SU-DHL-6 (cell line): ENCODE measurements around the gene HHAT.

ENCODE experiments used
- H2AFZ ChIP-seq: fragments of 200-600 bp; sonication (generic); 2 replicates; pipeline ENCODE4 v1.6.1; 2014; ENCODE audit warnings: low read depth, mild to moderate bottlenecking, moderate library complexity, mixed read lengths, antibody characterized with exemption, low read length; ENCODE audit not compliant: severe bottlenecking
- H3F3A ChIP-seq: fragments of 200-600 bp; shearing (Covaris generic); 2 replicates; pipeline ENCODE4 v1.6.0; 2016; ENCODE audit warnings: antibody characterized with exemption, mild to moderate bottlenecking; ENCODE audit not compliant: insufficient read depth
- H3K27ac ChIP-seq: fragments of 200-600 bp; sonication (generic); 2 replicates; pipeline ENCODE4 v1.5.1; 2016; ENCODE audit warnings: low read depth, mild to moderate bottlenecking, low read length, moderate library complexity, mixed read lengths
- H3K27me3 ChIP-seq: fragments of 200-600 bp; sonication (generic), shearing (Covaris generic); 2 replicates; pipeline ENCODE4 v1.6.0; 2014; ENCODE audit warnings: mild to moderate bottlenecking, low read length
- H3K36me3 ChIP-seq: fragments of 200-600 bp; sonication (generic); 2 replicates; pipeline ENCODE4 v1.6.1; 2014; ENCODE audit warnings: mild to moderate bottlenecking, low read length, mixed read lengths
- H3K4me2 ChIP-seq: fragments of 300-600, 200-600 bp; shearing (Covaris generic), sonication (generic); 2 replicates; pipeline ENCODE4 v1.6.0; 2014; ENCODE audit warnings: low read length, low read depth, mild to moderate bottlenecking; ENCODE audit not compliant: poor library complexity, severe bottlenecking
- H3K4me3 ChIP-seq: fragments of 200-600 bp; sonication (generic); 2 replicates; pipeline ENCODE4 v1.5.1; 2014; ENCODE audit warnings: antibody characterized with exemption, low read length, mild to moderate bottlenecking, mixed read lengths; ENCODE audit not compliant: insufficient read depth, poor library complexity, severe bottlenecking
- H3K79me2 ChIP-seq: fragments of 200-600 bp; sonication (generic); 2 replicates; pipeline ENCODE4 v1.6.1; 2014; ENCODE audit warnings: mild to moderate bottlenecking, low read length, moderate library complexity; ENCODE audit not compliant: insufficient read depth
- H3K9ac ChIP-seq: fragments of 200-600 bp; sonication (generic); 2 replicates; pipeline ENCODE4 v1.7.0; 2014; ENCODE audit warnings: mild to moderate bottlenecking, low read length
- H3K9me2 ChIP-seq: fragments of 200-600 bp; sonication (generic); replicated peaks from 2 replicates; pipeline ENCODE4 v1.6.1; 2014; ENCODE audit warnings: low read length; ENCODE audit not compliant: insufficient read depth
- H3K9me3 ChIP-seq: fragments of 200-600 bp; sonication (generic); 2 replicates; pipeline ENCODE4 v1.6.1; 2014; ENCODE audit warnings: low read length, mixed read lengths; ENCODE audit not compliant: insufficient read depth
- H4K20me1 ChIP-seq: fragments of 200-600 bp; sonication (generic); 2 replicates; pipeline ENCODE4 v1.6.1; 2014; ENCODE audit warnings: low read depth, mild to moderate bottlenecking, antibody characterized with exemption, low read length, moderate library complexity, mixed read lengths
- CTCF ChIP-seq: fragments of 200-600 bp; sonication (generic); IDR thresholded peaks from one replicate; pipeline ENCODE4 v1.5.1; 2017; ENCODE audit warnings: antibody characterized with exemption, mild to moderate bottlenecking, low read length, moderate library complexity; ENCODE audit not compliant: insufficient read depth, poor library complexity, severe bottlenecking
- EZH2phosphoT487 ChIP-seq: fragments of 200-600 bp; sonication (generic), shearing (Covaris generic); conservative IDR thresholded peaks from 2 replicates; pipeline ENCODE4 v1.6.1; 2018; ENCODE audit warnings: mild to moderate bottlenecking, antibody characterized with exemption, low read length, moderate library complexity, mixed read lengths

HHAT gene

GRCh38 chr1:210465150-210465549 lies 136.4 kb downstream of the HHAT start:
- no peak overlapping the region for H2AFZ ChIP-seq
- no peak overlapping the region for H3K4me3 ChIP-seq
- no peak overlapping the region for H3K9ac ChIP-seq
- H3K27me3 ChIP-seq = no peaks in the 10 kb centered on the region
- no peak overlapping the region for H3K4me2 ChIP-seq
- no peaks in the 10 kb centered on the region for H3K9me2 ChIP-seq
- H3K27ac ChIP-seq = no peak overlapping the region
- H3K79me2 ChIP-seq = no peaks in the 10 kb centered on the region
- H3K9me3 ChIP-seq = no peaks in the 10 kb centered on the region
- no peaks in the 10 kb centered on the region for H3F3A ChIP-seq
- TF ChIP-seq CTCF = no peak
- no peak for TF ChIP-seq EZH2phosphoT487
- H4K20me1 ChIP-seq = no peaks in the 10 kb centered on the region
- H3K36me3 ChIP-seq = no peaks in the 10 kb centered on the region

GRCh38 chr1:210467440-210468043 lies 138.8 kb downstream of the HHAT start:
- Histone ChIP-seq H3K9me2 (no peaks in the 10 kb centered on the region), H3K4me3 (no peak overlapping the region), H3K9me3 (no peaks in the 10 kb centered on the region), H2AFZ (no peak overlapping the region), H3K9ac (no peak overlapping the region), H3F3A (no peaks in the 10 kb centered on the region), H3K27ac (no peak overlapping the region), H3K4me2 (no peak overlapping the region), H3K79me2 (no peaks in the 10 kb centered on the region), H3K27me3 (no peaks in the 10 kb centered on the region), H3K36me3 (no peaks in the 10 kb centered on the region), H4K20me1 (no peaks in the 10 kb centered on the region)
- TF ChIP-seq EZH2phosphoT487 = no peak
- TF ChIP-seq CTCF = no peak

- Histone ChIP-seq H3K4me3 (no peak overlapping the region), H3K9ac (no peak overlapping the region), H3K79me2 (no peaks in the 10 kb centered on the region), H3K36me3 (no peaks in the 10 kb centered on the region), H4K20me1 (no peaks in the 10 kb centered on the region), H3K27ac (no peak overlapping the region), H3F3A (no peaks in the 10 kb centered on the region), H3K9me2 (no peaks in the 10 kb centered on the region), H3K9me3 (no peaks in the 10 kb centered on the region), H3K27me3 (no peaks in the 10 kb centered on the region), H2AFZ (no peak overlapping the region), H3K4me2 (no peak overlapping the region)
- TF ChIP-seq CTCF = no peak
- no peak for TF ChIP-seq EZH2phosphoT487
These were observed 140.7 kb downstream of the HHAT start for GRCh38 chr1:210469441-210469840.
